ENCODE results near the gene XRCC2.

GRCh38 chr7:152596824-152597223 is 79.1 kb downstream of the XRCC2 start:
- TF ChIP-seq CTCF (conservative IDR thresholded peaks at IDR 0.05) (no peak), ZFX (IDR thresholded peaks at IDR 0.05) (no peak)
